Lower leg skin (tissue), 3 donors: Measurements from ENCODE around the gene ZNF804B.

Experiments
- POLR2A ChIP-seq, 2 donors: fragments of 450-650 bp; IDR thresholded peaks; one replicate each; pipeline ENCODE4 v1.6.1; 2016 to 2017; ENCODE audit warnings: antibody characterized with exemption in 2 of 2, mild to moderate bottlenecking in 1 of 2, moderate library complexity in 1 of 2
- TF ChIP-seq, protein P1 (sequence below), 3 donors: fragments of 450-650 bp; IDR thresholded peaks; one replicate each; pipeline ENCODE4 v1.5.1; 2016; ENCODE audit warnings: antibody characterized with exemption in 3 of 3, mild to moderate bottlenecking in 3 of 3, moderate library complexity in 2 of 3

DNA sequence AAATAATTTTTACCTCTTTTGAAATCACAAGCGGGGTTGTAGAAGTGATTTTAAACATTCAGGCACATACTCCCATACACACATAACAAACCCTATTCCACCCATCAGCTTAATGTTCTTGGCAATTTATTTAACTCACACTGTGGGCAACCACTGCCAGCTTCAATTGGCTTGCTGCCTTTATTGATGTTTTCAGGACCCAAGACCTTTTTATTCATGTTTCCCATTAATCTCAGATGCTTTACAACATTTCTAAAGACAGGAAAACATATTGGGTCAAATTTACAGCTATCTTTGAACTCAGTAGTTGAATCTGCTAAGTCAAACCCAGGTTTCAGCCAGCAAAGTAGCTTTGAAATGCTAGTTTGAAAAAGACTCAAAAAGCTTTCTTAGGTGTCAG lies 109.0 kb downstream of the ZNF804B start:
- no peak for TF ChIP-seq POLR2A (IDR thresholded peaks at IDR 0.05)
- TF ChIP-seq, protein P1, sequence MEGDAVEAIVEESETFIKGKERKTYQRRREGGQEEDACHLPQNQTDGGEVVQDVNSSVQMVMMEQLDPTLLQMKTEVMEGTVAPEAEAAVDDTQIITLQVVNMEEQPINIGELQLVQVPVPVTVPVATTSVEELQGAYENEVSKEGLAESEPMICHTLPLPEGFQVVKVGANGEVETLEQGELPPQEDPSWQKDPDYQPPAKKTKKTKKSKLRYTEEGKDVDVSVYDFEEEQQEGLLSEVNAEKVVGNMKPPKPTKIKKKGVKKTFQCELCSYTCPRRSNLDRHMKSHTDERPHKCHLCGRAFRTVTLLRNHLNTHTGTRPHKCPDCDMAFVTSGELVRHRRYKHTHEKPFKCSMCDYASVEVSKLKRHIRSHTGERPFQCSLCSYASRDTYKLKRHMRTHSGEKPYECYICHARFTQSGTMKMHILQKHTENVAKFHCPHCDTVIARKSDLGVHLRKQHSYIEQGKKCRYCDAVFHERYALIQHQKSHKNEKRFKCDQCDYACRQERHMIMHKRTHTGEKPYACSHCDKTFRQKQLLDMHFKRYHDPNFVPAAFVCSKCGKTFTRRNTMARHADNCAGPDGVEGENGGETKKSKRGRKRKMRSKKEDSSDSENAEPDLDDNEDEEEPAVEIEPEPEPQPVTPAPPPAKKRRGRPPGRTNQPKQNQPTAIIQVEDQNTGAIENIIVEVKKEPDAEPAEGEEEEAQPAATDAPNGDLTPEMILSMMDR (IDR thresholded peaks at IDR 0.05): no peak
